NT2/D1 (cell line): ENCODE results near the gene ACTL10.

Source experiments
- DNase-seq: peaks from one replicate; pipeline ENCODE4 v3.0.0-alpha.2; 2011; ENCODE audit warnings: low read depth, low spot score
- H3K27me3 ChIP-seq: 2 replicates; pipeline ENCODE4 v1.6.0; 2011; ENCODE audit warnings: mild to moderate bottlenecking; ENCODE audit not compliant: insufficient read length, insufficient read depth
- H3K36me3 ChIP-seq: 2 replicates; pipeline ENCODE4 v1.6.1; 2011; ENCODE audit warnings: mild to moderate bottlenecking, low read length, mixed read lengths; ENCODE audit not compliant: insufficient read depth, insufficient read length
- H3K4me1 ChIP-seq: 2 replicates; pipeline ENCODE4 v1.5.1; 2011; ENCODE audit not compliant: insufficient read depth, insufficient read length
- H3K4me3 ChIP-seq: 2 replicates; pipeline ENCODE4 v1.5.1; 2011; ENCODE audit warnings: low read depth; ENCODE audit not compliant: insufficient read length
- H3K9ac ChIP-seq: 2 replicates; pipeline ENCODE4 v1.6.0; 2011; ENCODE audit warnings: low read depth; ENCODE audit not compliant: insufficient read length
- H3K9me3 ChIP-seq: 2 replicates; pipeline ENCODE4 v1.5.1; 2011; ENCODE audit warnings: mild to moderate bottlenecking, low read length; ENCODE audit not compliant: insufficient read depth
- SUZ12 ChIP-seq: IDR thresholded peaks from 2 replicates; pipeline ENCODE4 v1.6.1; 2011; ENCODE audit not compliant: insufficient read length, insufficient read depth; ENCODE audit errors: extremely low read depth
- YY1 ChIP-seq: IDR thresholded peaks from 2 replicates; pipeline ENCODE4 v1.6.1; 2011; ENCODE audit not compliant: insufficient read length, insufficient read depth
- ZNF274 ChIP-seq: IDR thresholded peaks from 2 replicates; pipeline ENCODE4 v1.6.1; 2011; ENCODE audit warnings: mild to moderate bottlenecking, low read depth, low read length

Gene ACTL10

GRCh38 chr20:33667245-33667675 is 517 bp downstream of the ACTL10 start:
- Histone ChIP-seq H3K27me3 (no peaks in the 10 kb centered on the region), H3K4me1 (peaks cover 27% of the 10 kb centered on the region), H3K4me3 (peak overlapping the region; percentile 74), H3K9me3 (no peaks in the 10 kb centered on the region), H3K36me3 (peaks cover 46% of the 10 kb centered on the region), H3K9ac (peak overlapping the region; percentile 94)
- TF ChIP-seq ZNF274 (no peak), YY1 (no peak), SUZ12 (no peak)
- DNase-seq, result no peak

DNA sequence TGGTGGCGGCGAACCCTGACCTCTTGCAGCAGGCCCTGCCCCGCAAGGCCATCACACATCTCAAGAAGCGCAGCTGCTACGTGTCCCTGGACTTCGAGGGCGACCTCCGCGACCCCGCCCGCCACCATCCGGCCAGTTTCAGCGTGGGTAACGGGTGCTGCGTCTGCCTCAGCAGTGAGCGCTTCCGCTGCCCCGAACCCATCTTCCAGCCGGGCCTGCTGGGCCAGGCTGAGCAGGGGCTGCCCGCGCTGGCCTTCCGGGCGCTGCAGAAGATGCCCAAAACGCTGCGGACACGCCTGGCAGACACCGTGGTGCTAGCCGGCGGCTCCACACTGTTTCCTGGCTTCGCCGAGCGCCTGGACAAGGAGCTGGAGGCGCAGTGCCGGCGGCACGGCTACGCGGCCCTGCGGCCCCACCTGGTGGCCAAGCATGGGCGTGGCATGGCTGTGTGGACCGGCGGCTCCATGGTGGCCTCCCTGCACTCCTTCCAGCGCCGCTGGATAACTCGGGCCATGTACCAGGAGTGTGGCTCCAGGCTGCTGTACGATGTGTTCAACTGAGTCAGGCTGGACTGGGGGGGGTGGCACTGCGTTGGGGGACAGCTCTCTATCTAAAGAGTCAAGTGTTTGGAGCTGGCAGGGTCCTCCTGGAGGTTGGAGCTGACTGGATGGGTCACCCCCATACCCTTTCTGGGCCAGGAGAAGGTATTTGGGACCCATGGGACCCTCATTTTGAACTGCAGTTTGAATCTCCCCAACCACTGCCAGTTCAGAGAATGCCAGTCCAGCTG is 1.1 kb downstream of the ACTL10 start:
- peak; percentile 81 for DNase-seq
- Histone ChIP-seq H3K4me3 (peak overlapping the region; percentile 74), H3K4me1 (peaks cover 28% of the 10 kb centered on the region), H3K36me3 (peaks cover 51% of the 10 kb centered on the region), H3K9ac (peak overlapping the region; percentile 94), H3K27me3 (no peaks in the 10 kb centered on the region), H3K9me3 (no peaks in the 10 kb centered on the region)
- TF ChIP-seq SUZ12, result no peak
- TF ChIP-seq ZNF274, result no peak
- TF ChIP-seq YY1, result no peak

GRCh38 chr20:33668466-33669155 is 1.9 kb downstream of the ACTL10 start:
- H3K4me3 ChIP-seq, result no peak overlapping the region
- H3K36me3 ChIP-seq, result peaks cover 51% of the 10 kb centered on the region
- TF ChIP-seq YY1, result no peak
- no peak for TF ChIP-seq SUZ12
- TF ChIP-seq ZNF274, result no peak
- no peak for DNase-seq
- H3K27me3 ChIP-seq, result no peaks in the 10 kb centered on the region
- H3K4me1 ChIP-seq, result peaks cover 29% of the 10 kb centered on the region
- no peaks in the 10 kb centered on the region for H3K9me3 ChIP-seq
- peak overlapping the region; percentile 94 for H3K9ac ChIP-seq

DNA sequence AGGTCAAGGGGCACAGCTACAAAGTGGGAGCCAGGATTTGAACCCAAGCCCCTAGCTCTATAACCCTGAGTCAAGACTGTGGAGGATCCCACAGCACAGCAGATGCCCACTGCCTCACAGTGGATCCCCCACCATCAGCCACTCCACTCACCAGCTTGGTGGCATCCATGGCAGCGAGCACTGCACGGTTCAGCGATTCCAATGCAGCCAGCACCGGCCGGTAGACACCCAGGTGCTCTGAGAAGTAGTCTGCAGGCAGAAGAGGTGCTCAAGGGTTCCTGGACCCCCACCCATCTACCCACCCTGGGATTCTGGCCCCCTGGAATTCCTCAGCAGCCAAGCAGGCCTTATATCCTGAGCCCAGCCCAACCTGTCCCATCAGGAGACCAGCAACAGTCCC is 2.5 kb downstream of the ACTL10 start:
- H3K4me1 ChIP-seq, result peaks cover 26% of the 10 kb centered on the region
- peaks cover 51% of the 10 kb centered on the region for H3K36me3 ChIP-seq
- no peak for DNase-seq
- TF ChIP-seq ZNF274, result no peak
- TF ChIP-seq SUZ12, result no peak
- TF ChIP-seq YY1, result no peak
- H3K4me3 ChIP-seq, result no peak overlapping the region
- H3K9ac ChIP-seq, result no peak overlapping the region
- no peaks in the 10 kb centered on the region for H3K9me3 ChIP-seq
- H3K27me3 ChIP-seq, result no peaks in the 10 kb centered on the region

DNA sequence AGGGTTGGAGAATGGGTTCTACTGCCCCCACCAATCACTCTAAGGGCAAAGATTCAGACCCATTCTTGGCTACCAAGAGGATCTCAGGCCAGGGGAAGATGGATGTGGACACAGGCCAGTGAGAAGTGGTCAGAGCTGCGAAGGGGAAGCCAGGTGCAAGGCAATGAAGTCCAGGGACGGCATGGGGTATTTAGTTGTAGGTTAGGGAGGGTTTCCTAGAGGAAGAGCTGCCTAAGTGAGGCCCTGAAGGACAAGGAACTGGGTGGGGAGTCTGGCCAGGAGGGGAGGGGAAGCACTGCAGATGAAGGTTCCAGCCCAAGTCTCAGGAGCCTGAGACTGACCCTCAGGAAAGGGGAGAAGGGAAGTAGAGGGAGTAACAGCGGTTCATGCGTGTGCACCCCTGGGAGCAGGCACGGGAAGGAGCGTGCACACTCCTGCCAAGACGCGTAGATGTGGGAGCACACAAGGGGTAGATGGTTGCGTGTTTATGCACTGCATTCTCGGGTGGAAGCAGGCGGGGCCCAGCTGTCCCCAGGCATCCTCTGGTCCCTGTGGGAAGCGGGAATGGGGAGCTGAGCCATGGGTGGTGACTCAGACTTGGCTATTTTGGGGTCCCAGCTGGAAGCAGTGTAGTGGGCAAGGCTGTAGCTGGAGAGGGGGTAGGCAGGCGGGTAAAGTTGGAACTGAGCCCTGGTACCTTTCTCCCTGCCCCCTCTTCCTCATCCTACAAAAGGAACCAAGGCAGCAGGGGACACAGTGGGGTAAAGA is 3.3 kb downstream of the ACTL10 start:
- Histone ChIP-seq H3K36me3 (peaks cover 49% of the 10 kb centered on the region), H3K27me3 (no peaks in the 10 kb centered on the region), H3K9ac (no peak overlapping the region), H3K9me3 (no peaks in the 10 kb centered on the region), H3K4me3 (no peak overlapping the region), H3K4me1 (peaks cover 23% of the 10 kb centered on the region)
- DNase-seq, result no peak
- TF ChIP-seq YY1, result no peak
- TF ChIP-seq ZNF274, result no peak
- TF ChIP-seq SUZ12, result no peak

DNA sequence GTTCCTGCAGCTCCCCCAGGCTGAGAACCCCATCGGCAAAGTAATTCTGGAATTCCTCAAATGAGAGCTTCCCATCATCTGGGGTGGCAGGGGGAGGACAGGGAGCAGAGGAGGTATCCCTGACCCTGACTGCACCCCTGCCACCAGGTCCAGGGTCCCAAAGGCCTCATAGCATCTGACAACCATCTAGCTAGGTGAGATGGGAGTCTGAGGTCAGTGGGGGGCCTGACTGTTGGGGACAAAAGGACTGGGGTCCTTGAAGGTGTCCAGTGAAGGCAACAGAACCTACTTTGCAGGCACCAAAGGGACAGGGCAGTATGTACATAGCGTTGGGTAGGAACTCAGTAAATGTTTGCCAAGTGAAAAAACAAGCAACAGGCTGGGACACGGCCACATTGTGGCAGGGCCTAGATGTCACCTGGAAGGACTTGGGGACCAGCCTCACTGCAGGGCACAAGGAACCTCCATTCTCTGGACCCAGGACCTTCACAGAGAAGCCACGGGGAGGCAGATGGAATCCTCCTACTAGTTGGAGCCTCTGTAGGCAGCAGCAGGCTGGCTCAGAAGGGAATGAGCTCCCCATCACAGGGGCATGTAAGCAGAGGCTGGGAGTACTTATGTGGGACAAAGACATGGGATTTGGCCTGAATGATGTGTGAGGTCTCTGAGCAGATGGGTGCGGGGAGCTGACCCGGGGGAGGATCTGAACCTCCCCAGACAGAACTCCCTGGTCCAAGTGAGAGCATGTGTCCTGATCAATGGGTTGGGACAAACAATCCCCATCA is 4.2 kb downstream of the ACTL10 start:
- Histone ChIP-seq H3K36me3 (peaks cover 49% of the 10 kb centered on the region), H3K4me1 (peaks cover 28% of the 10 kb centered on the region), H3K9ac (peak overlapping the region; percentile 12), H3K27me3 (no peaks in the 10 kb centered on the region), H3K9me3 (no peaks in the 10 kb centered on the region), H3K4me3 (no peak overlapping the region)
- no peak for TF ChIP-seq ZNF274
- TF ChIP-seq YY1, result no peak
- TF ChIP-seq SUZ12, result no peak
- DNase-seq, result no peak
